G401 (cell line): ENCODE data around the gene KLHL24. TPM values are rescaled to one million over a fixed set of nuclear protein-coding genes. Genes with fewer than 3 reads are reported as not detected.

Experiments used
- DNase-seq: peaks from one replicate; pipeline ENCODE4 v3.0.0-alpha.2; 2015; ENCODE audit warnings: low spot score
- in situ Hi-C: cut with HindIII; loops from 2 replicates; pipeline ENCODE4 v1.10.0; 2016; ENCODE audit warnings: low sequenced_read_pairs, mixed read lengths
- total RNA-seq: library from RNA; depleted of rRNA; stranded (reverse); fragments of >200 nt; shearing (Covaris generic); gene quantifications from 2 replicates; pipeline ENCODE4 v1.2.3, GENCODE V29; 2014; rRNA removed

Gene KLHL24
- total RNA-seq, 1 experiment from 2014 or later = 26.8 TPM

GRCh38 chr3:183733553-183733952 is 98.1 kb downstream of the KLHL24 start:
- in situ Hi-C loops = no loop called here
- no peak for DNase-seq

Other genes with a start within 250 kb of the KLHL24 start
- gene MCF2L2, start 207.0 kb upstream of the KLHL24 start, total RNA-seq = 0.31 and 2.6 TPM in 2 replicates
- not detected in 2 replicates for gene KLHL6, start 79.9 kb upstream of the KLHL24 start, total RNA-seq
- gene YEATS2, start 62.2 kb downstream of the KLHL24 start, total RNA-seq = 32.1 and 34.2 TPM in 2 replicates
- 2.4 and 3.2 TPM in 2 replicates for gene MAP6D1, start 190.0 kb downstream of the KLHL24 start, total RNA-seq
- gene PARL, start 249.3 kb downstream of the KLHL24 start, total RNA-seq = 79.2 and 86.5 TPM in 2 replicates